ENCODE results near the gene DHPS.

Gene DHPS

DNA sequence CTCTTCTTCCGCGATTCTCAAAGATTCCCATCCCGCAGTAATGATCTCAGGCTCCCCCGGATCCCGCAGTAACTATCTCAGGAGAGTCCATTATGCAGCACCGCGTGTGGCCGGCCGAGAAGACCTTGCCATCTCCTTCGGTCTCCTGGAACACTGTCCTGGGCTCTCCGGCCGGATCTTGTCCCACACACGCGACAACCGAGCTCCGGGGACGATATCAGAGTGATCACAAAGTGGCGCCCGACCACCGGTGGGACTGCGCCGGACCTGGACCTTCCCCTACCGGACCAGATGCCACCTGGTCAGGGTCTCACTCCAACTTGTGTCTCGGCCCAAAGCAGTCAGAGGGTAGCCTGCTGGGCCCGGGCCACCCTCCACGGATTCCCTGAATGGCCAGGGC is 39.2 kb downstream of the DHPS start:
- TF ChIP-seq, protein P1, sequence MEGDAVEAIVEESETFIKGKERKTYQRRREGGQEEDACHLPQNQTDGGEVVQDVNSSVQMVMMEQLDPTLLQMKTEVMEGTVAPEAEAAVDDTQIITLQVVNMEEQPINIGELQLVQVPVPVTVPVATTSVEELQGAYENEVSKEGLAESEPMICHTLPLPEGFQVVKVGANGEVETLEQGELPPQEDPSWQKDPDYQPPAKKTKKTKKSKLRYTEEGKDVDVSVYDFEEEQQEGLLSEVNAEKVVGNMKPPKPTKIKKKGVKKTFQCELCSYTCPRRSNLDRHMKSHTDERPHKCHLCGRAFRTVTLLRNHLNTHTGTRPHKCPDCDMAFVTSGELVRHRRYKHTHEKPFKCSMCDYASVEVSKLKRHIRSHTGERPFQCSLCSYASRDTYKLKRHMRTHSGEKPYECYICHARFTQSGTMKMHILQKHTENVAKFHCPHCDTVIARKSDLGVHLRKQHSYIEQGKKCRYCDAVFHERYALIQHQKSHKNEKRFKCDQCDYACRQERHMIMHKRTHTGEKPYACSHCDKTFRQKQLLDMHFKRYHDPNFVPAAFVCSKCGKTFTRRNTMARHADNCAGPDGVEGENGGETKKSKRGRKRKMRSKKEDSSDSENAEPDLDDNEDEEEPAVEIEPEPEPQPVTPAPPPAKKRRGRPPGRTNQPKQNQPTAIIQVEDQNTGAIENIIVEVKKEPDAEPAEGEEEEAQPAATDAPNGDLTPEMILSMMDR (IDR thresholded peaks at IDR 0.05; ENCODE audit: low read depth, low read length): no peak
- H3K9me3 ChIP-seq (ENCODE audit: severe bottlenecking): peaks cover 2% of the 10 kb centered on the region
- DNase-seq: no peak
- H3K4me3 ChIP-seq (ENCODE audit: low read depth, low read length): no peak overlapping the region
- no peak overlapping the region for H3K27ac ChIP-seq
- no peaks in the 10 kb centered on the region for H3K36me3 ChIP-seq
- no peaks in the 10 kb centered on the region for H3K27me3 ChIP-seq (ENCODE audit: insufficient read depth, low read depth, severe bottlenecking)

DNA sequence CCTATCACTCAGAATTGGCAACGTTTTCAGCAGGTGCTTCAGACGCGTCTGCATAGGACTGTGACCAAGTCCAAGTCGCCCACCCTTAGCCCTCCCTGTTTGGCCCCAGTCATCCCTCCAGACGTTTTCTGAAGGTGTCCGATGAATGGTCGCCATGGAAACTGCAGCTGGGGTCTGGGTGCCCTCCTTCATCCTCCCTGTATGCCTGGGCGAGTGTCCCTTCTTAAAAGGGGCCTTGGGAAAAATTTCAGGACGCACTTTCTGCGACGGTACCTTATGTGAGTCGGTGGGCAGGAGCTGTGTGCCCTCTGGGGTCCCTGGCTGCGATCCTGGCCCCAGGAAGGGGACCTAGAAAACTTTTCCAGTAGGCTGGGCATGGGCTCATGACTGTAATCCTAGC is 40.2 kb downstream of the DHPS start:
- Histone ChIP-seq H3K27ac (no peak overlapping the region), H3K27me3 (ENCODE audit: insufficient read depth, low read depth, severe bottlenecking) (no peaks in the 10 kb centered on the region), H3K4me3 (ENCODE audit: low read depth, low read length) (no peak overlapping the region), H3K36me3 (no peaks in the 10 kb centered on the region), H3K9me3 (ENCODE audit: severe bottlenecking) (peaks cover 2% of the 10 kb centered on the region)
- DNase-seq: no peak
- TF ChIP-seq, protein P1 (IDR thresholded peaks at IDR 0.05; ENCODE audit: low read depth, low read length): no peak

DNA sequence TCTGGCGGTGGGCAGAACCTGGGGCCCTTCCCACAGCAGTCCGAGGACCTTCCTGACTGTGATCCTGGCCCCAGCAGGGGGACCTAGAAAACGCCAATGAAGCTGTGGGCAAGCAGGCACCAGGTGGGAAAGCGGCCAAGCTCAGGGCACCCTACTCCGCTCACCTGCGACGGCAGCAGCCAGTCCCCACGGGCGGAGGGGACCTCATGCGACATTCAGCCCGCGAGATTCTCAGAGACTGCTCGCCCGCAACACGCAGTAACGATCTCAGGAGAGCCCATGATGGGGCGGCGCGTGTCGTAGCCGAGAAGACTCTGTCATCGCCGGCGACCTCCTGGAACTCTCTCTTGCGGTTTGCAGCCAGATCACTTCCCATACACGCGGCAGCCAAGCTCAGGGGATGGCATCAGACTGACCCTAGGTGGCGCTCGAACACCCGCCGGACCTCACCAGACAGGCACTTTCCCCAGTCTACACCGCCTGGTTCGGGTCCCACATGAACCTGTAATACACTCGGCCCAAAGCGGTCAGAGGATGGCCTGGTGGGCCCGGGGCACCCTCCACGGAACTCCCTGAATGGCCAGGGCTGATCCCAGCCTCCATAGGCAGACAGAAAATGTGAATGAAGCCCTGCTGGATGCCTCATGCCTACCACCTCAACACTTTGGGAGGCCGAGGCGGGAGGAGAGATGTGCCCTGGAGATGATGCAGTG is 41.6 kb downstream of the DHPS start:
- Histone ChIP-seq H3K9me3 (ENCODE audit: severe bottlenecking) (peaks cover 2% of the 10 kb centered on the region), H3K36me3 (no peaks in the 10 kb centered on the region), H3K4me3 (ENCODE audit: low read depth, low read length) (peak overlapping the region; percentile 32), H3K27ac (peak overlapping the region; percentile 65), H3K27me3 (ENCODE audit: insufficient read depth, low read depth, severe bottlenecking) (no peaks in the 10 kb centered on the region)
- TF ChIP-seq, protein P1 (IDR thresholded peaks at IDR 0.05; ENCODE audit: low read depth, low read length): peak; percentile 94
- DNase-seq: peak; percentile 87

DNA sequence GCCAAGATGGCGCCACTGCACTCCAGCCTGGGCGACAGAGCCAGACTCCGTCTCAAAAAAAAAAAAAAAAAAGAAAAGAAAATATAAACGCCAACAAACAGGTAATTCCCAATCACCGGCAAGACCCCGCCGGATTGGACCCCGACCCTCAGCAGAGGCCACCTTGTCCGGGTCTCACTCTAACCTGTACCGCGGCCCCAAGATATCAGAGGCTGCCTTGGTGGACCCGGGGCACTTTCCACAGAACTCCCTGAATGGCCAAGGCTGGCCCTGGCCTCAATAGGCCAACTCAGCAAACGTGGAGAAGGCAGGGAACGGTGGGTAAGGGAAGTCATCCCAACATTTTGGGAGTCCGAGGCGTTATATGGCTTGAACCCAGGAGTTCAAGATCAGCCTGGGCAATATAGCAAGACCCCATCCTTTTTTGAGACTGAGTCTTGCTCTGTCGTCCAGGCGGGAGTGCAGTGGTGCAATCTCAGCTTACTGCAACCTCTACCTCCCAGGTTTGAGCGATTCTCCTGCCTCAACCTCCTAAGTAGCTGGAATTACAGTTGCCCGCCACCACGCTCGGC is 43.0 kb downstream of the DHPS start:
- TF ChIP-seq, protein P1 (IDR thresholded peaks at IDR 0.05; ENCODE audit: low read depth, low read length): no peak

DNA sequence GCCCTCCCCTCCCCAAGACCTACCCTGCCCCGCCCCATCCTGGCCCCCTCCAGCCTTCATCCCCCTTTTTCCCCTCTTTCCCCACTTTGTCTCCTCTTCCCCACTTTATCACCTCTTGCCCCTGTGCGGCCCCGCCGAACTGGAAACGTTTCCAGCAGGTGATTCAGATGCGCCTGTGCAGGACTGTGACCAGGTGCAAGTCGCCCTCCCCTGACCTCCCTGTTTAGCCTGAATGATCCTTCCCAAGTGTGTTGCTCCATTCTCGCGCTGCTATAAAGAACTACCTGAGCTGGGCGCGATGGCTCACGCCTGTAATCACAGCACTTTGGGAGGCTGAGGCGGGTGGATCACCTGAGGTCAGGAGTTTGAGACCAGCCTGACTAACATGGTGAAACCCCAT is 45.0 kb downstream of the DHPS start:
- TF ChIP-seq, protein P1 (IDR thresholded peaks at IDR 0.05; ENCODE audit: low read depth, low read length): no peak
- peaks cover 2% of the 10 kb centered on the region; the same call in 1 of the 2 replicates for H3K36me3 ChIP-seq

More for the DNA sequence above, 43.0 kb downstream of the DHPS start:
- Histone ChIP-seq H3K4me3 (ENCODE audit: low read depth, low read length) (no peak overlapping the region), H3K27me3 (ENCODE audit: insufficient read depth, low read depth, severe bottlenecking) (no peaks in the 10 kb centered on the region), H3K36me3 (no peaks in the 10 kb centered on the region), H3K9me3 (ENCODE audit: severe bottlenecking) (peaks cover 2% of the 10 kb centered on the region), H3K27ac (no peak overlapping the region)
- no peak for DNase-seq

More for the DNA sequence above, 45.0 kb downstream of the DHPS start:
- H3K27ac ChIP-seq: no peak overlapping the region; the same call in 1 of the 2 replicates
- peaks cover 2% of the 10 kb centered on the region for H3K9me3 ChIP-seq (ENCODE audit: severe bottlenecking)
- no peaks in the 10 kb centered on the region for H3K27me3 ChIP-seq (ENCODE audit: insufficient read depth, low read depth, severe bottlenecking)
- DNase-seq: peak; percentile 17
- H3K4me3 ChIP-seq (ENCODE audit: low read depth, low read length): no peak overlapping the region

Measured in WERI-Rb-1 (cell line).